ENCODE results near the gene RFXANK.
"Not testable (repeated sequence)": the region's sequence is repeated elsewhere in the genome, so short reads cannot be mapped to it uniquely, and the experiment has no call there.

Gene RFXANK

DNA sequence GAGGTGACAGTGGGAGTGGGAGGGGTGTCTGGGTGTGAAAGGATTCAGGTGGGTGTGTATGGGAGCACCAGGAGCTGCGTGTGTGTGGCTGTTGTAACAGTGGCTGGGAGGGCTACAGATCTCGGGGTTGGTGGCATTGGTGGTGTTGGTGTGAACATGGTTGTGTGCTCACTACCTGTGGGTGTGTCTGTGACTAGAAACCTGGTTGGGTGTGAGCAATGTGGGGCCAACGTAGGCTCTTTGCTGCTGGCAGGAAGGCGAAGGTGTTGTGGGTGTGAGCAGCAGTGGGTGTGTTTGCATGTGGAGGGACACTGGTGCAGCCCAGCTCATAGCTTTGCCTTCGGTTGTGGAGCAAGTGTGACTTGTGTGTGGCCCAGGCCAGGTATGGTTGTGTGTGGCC lies 14.9 kb downstream of the RFXANK start:
- DNase-seq (ENCODE audit: low spot score), result no peak

- DNase-seq (ENCODE audit: low spot score), result peak; percentile 26
These were observed 15.8 kb downstream of the RFXANK start for GRCh38 chr19:19207637-19208572.

DNA sequence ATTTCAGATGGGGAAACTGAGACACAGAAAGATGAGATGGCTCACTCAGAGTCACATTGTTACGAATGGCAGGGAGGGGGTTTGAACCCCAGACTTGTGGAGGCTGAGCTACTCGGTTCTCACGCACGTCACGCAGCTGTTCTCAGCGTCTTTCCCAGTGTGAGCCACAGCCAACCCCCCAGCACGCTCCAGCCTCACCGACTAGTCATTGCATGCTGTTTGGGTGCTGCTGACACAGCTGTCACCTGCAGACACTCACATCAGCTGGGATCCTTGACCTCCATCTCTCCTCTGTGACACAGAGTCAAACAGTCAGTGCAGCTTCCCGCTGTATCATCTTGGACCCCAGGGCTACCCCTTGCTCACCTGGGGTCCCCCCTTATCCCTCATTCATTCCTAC lies 17.3 kb downstream of the RFXANK start:
- no peak for DNase-seq (ENCODE audit: low spot score)

GRCh38 chr19:19211499-19212420 lies 19.7 kb downstream of the RFXANK start, which contains the start of gene NCAN:
NCAN (plus strand) TSS chr19:19211958; CDS start chr19:19216954, 4,996 bp downstream.
- DNase-seq (ENCODE audit: low spot score), result no peak

GRCh38 chr19:19212916-19213315 lies 20.9 kb downstream of the RFXANK start:
- no peak for DNase-seq (ENCODE audit: low spot score)

GRCh38 chr19:19213426-19214158 lies 21.5 kb downstream of the RFXANK start:
- no peak for DNase-seq (ENCODE audit: low spot score)

- DNase-seq (ENCODE audit: low spot score), result no peak
These were observed 22.1 kb downstream of the RFXANK start for GRCh38 chr19:19214159-19214490.

DNA sequence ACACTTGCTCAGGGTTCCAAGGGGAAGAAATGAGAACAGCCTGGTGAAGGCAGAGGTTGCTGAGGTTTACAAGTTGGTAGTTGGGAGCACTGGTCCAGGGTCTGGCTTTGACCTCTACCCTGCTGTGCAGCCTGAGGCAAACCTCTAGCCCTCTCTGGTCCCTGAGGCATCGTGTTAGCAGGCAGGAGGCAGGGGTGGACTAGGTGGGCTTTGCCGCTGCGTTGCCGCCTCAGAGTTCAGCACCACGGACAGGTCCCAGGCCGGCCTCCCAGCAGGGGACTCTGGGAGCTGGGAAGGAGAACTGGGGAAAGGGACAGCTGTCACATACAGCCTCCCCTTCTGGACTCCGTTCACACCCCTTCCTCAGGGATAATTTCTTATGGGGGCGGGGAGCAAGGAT lies 22.8 kb downstream of the RFXANK start:
- DNase-seq (ENCODE audit: low spot score), result no peak

DNA sequence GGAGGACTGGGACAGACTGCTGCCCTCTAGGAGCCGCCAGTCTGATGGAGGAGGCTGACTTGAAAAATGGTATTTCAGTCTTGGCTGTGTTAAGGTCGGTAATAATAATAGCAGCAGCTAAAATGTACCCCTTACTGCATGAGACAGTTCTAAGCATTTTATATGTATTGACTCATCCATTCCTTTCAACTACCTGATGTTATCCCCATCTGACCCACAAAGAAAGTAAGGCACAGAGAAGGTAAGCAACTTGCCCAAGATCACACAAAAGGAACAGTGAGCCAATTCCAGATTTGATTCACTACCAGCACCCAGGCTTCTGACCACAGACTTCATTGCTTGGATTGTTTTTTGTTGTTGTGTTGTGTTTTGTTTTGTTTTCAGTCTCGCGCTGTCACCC lies 23.7 kb downstream of the RFXANK start:
- DNase-seq (ENCODE audit: low spot score), result no peak

DNA sequence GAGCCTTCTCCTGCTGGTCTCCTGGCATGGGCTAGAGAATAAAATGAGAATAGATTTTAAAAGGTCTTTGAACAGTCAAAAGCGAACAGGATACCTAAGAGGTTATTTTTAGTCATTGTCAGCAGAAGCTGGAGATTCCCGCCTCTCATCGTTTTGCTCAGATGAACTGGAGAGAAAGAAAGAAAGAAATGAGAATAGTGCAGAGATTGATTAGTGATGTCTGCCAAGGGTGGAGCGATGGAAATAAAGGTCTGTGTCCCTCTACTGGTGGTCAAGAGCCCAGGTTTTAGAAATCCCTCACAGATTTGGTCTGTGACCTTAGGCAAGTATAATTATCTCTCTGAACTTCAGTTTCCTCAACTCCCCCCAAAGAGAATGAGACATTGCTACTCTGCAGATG lies 25.0 kb downstream of the RFXANK start:
- DNase-seq (ENCODE audit: low spot score), result no peak

DNA sequence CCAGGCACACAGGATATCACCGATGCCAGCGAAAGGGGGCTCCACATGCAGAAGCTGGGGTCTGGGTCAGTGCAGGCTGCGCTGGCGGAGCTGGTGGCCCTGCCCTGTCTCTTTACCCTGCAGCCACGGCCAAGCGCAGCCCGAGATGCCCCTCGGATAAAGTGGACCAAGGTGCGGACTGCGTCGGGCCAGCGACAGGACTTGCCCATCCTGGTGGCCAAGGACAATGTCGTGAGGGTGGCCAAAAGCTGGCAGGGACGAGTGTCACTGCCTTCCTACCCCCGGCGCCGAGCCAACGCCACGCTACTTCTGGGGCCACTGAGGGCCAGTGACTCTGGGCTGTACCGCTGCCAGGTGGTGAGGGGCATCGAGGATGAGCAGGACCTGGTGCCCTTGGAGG lies 26.9 kb downstream of the RFXANK start:
- no peak for DNase-seq (ENCODE audit: low spot score)

DNA sequence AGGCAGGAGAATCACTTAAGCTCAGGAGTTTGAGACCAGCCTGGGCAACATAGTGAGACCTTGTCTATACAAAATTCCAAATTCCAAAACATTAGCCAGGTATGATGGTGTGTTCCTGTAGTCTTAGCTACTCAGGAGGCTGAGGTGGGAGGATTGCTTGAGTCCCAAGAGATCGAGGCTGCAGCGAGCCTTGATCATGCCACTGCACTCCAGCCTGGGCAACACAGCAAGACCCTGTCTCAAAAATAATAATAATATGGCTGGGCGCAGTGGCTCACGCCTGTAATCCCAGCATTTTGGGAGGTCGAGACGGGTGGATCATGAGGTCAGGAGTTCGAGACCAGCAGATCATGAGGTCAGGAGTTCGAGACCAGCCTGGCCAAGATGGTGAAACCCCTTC lies 28.9 kb downstream of the RFXANK start:
- not testable (repeated sequence) for DNase-seq (ENCODE audit: low spot score)

DNA sequence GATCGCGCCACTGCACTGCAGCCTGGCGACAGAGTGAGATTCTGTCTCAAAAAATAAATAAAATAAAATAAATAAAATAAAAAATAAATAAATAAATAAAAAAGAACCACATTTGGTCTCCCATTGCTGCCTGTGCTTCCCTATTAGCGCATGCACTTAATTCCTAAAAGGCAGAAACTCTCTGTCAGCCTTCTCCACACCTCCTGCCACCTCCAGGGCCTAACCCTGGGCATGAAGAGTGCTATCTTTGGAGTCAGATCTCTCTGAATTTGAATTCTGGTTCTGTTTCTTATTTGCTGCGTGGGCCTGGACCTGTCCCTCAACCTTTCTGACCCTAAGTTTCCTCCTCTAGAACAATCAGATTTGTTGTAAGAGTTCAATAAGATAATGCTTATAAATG lies 31.0 kb downstream of the RFXANK start:
- no peak for DNase-seq (ENCODE audit: low spot score)

GRCh38 chr19:19223636-19224035 lies 31.6 kb downstream of the RFXANK start:
- no peak for DNase-seq (ENCODE audit: low spot score)

DNA sequence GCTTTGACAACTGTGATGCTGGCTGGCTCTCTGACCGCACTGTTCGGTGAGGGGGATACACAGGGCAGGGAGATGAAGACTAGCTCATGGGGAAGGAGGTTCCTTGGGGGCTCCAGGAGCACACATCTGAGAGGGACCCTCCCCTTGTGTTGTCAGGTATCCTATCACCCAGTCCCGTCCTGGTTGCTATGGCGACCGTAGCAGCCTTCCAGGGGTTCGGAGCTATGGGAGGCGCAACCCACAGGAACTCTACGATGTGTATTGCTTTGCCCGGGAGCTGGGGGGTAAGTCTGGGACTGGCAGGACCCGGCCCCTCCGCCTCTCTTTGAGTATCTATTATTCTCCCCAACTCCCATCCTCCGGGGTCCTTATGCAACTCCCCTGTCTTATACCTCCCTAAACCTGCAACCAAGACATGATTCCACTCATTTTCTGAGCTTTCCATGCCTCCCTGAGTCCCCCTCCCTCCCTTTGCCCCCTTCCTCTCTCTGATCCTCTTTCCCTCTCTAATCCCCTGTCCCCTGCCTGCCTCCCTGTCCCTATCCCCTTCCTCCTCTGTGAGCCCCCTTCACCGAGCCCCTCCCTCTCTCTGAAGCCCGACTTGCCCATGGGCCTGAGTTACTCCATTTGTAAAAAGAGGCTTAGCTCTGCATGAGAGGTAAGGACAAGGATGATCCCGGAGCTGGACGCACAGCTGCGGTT lies 32.2 kb downstream of the RFXANK start:
- no peak for DNase-seq (ENCODE audit: low spot score)

DNA sequence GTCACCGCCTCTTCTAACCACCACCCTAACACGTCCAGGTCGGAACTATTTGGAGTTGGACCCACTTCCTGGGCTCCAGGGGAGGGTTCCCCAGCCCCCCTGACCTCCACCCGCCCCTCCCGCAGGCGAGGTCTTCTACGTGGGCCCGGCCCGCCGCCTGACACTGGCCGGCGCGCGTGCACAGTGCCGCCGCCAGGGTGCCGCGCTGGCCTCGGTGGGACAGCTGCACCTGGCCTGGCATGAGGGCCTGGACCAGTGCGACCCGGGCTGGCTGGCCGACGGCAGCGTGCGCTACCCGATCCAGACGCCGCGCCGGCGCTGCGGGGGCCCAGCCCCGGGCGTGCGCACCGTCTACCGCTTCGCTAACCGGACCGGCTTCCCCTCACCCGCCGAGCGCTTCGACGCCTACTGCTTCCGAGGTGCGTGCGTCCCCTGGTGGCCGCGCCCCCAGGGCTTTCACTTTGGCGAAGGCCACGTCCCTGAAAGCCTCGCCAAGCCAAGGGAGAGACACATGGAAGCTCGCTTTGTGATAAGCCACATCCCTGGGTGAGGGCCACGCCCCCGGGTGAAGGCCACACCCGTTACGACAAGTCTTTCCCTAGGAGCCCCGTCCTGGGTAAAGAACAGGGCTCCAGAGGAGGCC lies 32.9 kb downstream of the RFXANK start:
- no peak for DNase-seq (ENCODE audit: low spot score)

- no peak for DNase-seq (ENCODE audit: low spot score)
These were observed 34.1 kb downstream of the RFXANK start for GRCh38 chr19:19226204-19226603.

DNA sequence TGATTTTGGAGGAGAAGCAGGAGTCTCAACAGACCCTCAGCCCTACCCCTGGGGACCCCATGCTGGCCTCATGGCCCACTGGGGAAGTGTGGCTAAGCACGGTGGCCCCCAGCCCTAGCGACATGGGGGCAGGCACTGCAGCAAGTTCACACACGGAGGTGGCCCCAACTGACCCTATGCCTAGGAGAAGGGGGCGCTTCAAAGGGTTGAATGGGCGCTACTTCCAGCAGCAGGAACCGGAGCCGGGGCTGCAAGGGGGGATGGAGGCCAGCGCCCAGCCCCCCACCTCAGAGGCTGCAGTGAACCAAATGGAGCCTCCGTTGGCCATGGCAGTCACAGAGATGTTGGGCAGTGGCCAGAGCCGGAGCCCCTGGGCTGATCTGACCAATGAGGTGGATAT lies 34.6 kb downstream of the RFXANK start:
- no peak for DNase-seq (ENCODE audit: low spot score)

GRCh38 chr19:19227217-19227616 lies 35.2 kb downstream of the RFXANK start:
- no peak for DNase-seq (ENCODE audit: low spot score)

DNA sequence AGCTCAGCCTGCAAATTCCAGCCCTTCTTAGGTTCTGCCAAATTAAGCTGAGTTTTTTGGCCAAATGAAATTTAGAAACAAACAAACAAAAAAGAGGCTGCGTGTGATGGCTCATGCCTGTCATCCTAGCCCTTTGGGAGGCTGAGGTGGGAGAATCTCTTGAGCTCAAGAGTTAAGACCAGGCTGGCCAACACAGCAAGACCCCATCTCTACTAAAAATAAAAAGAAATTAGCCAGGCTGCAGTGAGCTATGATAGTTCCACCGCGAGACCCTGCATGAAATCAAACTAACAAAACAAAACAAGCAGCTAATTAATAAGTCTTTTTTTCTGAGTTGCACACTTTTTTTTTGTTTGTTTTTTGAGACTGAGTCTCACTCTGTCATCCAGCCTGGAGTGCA lies 37.6 kb downstream of the RFXANK start:
- no peak for DNase-seq (ENCODE audit: low spot score)

- DNase-seq (ENCODE audit: low spot score), result no peak
These were observed 38.9 kb downstream of the RFXANK start for GRCh38 chr19:19230999-19231398.

Data from pons (tissue), 1 donor.